ENCODE measurements around the gene ZNF423.

Gene ZNF423

DNA sequence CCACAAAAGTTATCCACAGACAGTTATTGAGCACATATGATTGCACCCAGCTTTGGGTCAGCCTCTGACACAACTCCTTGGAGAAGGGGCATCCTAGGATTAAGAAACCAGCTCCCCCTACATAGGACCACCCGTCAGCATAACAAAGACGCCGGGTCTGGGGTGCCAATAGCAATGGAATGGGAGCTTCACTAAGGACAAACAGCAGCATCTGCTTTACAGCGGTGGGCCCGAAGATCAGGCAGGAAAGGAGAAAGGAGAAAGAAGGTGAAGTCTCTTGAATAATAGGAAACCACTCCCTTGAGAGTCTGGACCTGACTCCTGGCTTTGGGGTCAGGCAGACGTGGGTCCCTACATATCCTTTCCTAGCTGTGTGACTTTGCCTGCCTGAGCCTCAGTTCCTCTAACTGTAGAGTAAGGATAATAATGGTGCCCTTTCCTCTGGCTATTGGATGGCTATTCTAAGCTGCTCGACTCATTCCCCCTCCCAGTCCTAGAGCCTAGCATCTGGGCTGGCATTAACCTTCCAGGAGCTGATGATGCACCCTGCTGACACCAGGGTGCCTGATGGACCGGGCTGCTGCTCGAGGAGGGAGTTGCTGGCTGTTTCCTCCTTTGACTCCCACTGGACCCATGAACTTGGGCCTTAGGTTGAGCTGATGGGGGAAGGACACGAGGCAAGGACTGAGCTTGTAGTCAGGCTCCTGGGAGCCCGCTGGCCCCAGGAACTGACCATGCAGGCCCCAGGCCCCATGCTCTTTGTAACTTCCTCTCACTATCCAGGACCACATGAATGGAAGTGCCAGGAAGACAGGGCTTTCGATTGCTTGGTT lies 388.2 kb downstream of the ZNF423 start:
- no peak for DNase-seq (ENCODE audit: extremely low read depth in 1 of 2, low read depth in 1 of 2)

DNA sequence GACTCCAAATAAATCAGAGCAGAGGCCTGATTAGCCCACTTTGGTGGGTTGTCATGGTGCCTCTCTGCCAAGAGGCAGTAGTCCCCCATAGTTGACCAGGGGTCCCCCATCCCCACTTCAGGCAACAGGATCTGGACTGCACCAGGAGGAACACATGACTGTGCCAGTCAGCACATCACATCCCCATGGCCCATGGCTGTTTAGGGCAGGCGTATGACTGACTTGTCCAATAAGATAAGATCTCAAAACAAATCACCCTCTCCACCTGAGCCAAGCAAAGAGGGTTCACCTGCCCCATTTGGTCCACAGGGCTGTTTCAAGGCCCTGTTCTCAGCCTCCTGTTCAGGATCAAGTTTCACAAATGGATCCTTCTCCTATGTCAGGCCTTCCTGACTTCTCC lies 389.0 kb downstream of the ZNF423 start:
- DNase-seq (ENCODE audit: extremely low read depth in 1 of 2, low read depth in 1 of 2), result no peak

DNA sequence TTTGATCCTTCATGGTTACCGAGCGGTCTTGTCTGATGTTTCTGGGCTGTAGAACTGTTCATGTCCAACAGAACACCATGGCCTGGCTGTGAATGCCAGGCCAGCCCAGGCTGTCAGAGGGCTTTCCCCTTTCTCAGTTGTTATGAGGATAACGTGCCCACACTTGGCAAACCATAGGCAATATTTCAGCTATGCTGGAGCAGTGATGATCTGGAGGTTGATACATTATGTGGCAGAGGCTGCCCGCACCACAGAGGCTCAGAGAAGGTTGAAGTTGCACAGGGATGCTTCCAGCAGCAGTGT lies 389.4 kb downstream of the ZNF423 start:
- DNase-seq (ENCODE audit: extremely low read depth in 1 of 2, low read depth in 1 of 2), result no peak

DNA sequence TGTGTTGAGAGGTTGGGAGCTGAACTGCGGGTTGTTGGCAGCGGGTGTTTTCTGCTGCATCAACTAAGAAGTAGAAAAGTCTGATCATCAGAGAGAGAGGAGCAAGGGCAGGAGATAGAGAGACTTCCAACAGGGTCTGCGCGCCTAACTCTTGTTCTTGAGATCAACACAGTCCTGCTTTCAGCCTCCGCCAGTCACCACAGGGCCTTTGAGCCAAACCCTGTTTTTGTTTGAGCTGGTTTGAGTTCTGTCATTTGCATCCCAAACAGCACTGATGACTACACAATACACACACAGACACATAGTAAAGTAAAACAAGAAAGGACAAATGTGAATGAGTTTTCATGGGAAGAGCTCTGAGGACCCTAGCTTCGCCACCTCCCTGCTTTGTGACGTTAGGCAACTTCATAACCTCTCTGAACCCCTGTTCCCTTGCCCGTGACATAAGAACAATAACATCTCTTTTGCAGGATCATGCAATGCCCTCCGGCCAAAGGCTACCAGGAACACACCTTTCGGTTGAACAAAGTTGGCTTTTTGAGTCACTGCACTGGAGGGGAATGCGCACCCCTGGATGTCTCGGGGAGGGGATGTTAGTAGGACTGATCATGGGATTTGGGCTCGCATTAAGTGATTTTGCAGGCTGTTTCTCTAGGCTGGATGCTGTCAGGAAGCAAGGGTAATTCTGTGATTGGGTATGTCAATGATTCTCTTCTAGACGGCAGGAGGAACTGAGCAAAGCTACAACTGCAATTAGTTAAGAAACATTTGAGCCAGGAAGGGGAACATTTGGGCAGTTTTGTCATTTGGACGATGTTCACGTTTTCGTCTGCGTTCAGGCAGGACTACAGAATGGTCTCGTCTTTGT lies 390.0 kb downstream of the ZNF423 start:
- no peak for DNase-seq (ENCODE audit: extremely low read depth in 1 of 2, low read depth in 1 of 2)

DNA sequence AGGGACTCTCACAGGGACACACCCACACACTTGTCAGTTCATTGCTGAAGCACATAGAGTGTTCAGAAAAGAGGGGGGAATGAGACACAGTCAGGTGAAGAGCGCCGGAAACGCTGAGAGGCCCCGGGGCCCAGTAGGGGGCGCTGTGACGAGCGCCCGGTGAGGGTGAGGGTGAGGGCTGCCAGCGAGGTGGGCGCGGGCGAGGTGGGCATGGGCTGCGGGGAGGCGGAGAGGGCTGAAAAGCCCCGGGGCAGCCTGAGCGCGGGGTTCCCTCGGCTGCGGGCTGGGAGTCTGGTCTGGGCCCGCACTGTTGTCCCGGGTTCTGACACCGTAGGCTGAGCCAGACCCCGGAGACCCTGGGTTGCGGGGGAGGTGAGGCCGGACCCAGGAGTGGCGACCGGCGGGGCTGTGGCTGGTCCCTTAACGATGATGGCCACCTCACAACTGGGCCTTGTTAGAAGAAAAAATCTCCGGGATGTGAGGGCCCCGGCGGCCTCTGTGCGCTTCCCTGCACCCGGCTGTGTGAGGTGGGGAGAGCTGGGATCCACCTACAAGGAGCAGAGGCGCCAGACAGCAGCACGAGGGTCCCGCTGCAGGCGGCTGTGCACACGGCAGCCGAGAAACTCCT lies 390.9 kb downstream of the ZNF423 start:
- no peak for DNase-seq (ENCODE audit: extremely low read depth in 1 of 2, low read depth in 1 of 2)

DNA sequence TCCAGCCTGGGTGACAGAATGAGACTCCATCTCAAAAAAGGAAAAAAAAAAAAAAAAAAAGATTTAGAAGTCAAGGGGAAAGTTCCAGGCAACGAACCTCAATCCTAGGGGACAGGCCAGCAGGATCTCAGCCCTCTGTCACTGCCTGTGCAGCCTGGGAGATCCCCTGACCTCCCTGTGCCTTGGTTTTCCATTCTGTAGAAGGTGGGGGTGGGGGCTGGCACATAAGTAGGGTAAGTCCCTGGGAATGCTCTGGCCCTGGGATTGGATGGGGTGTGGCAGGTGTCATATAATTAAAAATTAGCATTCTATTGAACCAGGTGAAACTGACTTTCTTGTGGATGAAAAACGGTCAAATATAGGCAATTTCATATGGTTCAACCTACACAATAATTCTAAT lies 391.8 kb downstream of the ZNF423 start:
- no peak for DNase-seq (ENCODE audit: extremely low read depth in 1 of 2, low read depth in 1 of 2)

DNA sequence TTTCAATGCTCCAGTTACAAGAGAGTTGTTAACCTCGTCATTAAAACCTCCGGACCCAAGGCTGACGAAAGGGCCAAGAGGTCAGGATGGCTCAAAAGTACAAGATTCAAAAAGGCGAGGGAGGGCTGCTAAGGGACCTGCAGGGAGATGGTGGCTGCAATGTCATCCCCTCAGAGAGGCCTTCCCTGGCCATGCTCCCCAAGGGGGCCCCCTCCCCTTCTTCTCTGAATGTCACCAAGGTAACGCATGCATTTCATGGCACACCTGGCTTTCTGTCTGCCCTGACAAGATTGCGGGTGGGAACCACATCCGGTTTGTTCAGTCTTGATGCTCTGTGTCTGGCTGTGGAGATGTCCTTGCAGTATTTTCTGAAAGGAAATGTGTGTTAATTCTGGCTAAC lies 392.4 kb downstream of the ZNF423 start:
- DNase-seq (ENCODE audit: extremely low read depth in 1 of 2, low read depth in 1 of 2), result peak; percentile 25 to 27

DNA sequence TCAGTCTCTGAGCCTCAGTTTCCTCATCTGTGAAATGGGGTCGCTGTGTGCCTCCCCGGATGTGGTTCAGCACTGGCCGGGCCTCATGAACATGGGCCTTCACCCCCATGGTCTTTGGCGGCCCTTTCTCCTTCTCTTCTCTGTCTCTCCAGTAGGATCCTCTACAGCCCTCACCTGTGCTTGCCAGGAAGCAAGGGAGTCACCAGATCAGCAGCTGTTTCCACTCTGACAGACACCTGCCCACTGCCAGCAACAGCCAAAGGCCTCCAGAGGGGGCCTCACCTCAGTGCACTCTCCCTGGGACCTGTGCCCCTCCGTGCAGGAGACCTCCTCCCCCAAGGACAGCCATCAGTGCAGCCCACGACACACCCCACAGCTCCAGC lies 392.9 kb downstream of the ZNF423 start:
- no peak for DNase-seq (ENCODE audit: extremely low read depth in 1 of 2, low read depth in 1 of 2)

DNA sequence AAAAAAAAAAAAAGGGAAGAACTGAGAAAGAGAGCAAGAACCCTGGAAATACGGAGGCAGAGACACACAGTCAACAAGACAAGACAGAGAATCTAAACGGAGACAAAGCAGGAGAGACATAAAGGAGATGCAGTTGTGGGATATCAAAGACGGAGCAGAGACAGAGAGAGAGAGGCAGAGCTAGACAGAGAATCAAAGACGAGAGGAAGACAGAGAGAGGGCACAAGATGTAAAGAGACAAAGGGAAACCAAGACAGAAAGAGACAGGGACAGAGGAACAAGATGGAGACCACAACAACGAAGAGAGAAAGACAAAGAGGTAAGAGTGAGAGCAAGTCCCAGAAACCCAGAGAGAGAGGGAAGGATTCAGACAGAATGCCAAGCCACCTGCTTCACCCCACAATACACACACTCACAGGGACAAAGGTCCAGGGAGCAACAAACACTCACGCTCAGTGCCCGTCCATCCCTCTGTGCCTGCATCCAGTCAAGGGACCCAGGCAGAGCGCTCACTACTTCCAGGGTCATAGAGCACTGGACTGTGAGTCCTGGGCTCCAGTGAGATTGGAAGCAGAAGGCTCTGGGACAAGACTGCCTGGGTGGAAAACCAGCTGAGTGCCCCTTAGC lies 393.4 kb downstream of the ZNF423 start:
- DNase-seq (ENCODE audit: extremely low read depth in 1 of 2, low read depth in 1 of 2), result no peak

DNA sequence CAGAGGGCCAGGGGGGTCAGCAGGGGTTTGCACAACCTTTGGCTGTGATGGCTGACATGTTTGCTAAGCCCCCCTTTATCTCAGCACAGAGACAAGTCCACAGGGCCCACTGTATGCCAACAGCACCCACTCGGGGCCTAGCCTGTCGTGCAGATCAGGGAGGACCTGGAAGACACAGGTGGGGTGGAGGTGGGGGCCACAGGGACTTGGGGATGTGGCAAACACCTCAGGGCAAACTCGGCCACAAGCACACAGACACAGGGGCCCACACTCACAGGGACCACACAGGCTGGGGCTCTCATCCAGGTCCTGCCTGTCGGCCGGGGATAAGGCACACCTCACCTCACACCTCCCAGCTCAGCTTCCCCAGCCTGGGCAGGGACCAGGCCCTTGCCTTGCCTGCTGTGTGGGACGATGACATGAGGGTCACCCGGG lies 394.4 kb downstream of the ZNF423 start:
- DNase-seq (ENCODE audit: extremely low read depth in 1 of 2, low read depth in 1 of 2), result no peak

DNA sequence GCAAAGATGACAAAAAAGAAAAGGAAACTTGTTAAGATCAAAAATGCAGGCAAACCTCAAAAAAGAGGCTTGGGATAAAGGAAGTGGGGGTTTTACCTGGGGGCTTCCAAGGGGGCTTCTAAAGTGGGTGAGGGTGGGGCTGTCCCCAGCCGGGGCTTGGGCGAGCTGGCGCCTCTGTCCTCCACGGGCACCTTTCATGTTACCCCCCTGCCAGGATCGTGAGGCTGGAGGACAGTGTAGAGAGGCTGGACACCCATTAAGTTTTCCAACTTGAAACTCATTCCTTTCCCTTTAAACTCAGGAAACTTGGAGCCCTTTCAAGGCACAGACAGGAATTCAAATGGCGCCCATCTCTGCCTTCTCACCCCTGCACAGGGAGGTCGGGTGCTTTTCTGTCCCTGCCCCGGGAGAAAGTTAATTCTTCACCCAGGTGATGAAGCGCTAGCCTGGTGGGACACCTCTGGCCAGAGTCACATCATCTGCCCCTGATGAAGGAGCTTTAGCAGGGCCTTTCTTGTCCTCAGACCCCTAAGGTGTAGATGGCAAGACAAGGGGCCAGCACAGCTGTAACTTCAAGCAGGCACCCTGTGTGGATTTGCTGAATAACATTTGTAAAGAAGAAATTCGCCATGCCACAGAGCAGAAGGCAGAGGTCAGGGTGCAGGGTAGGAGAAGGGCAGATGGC lies 395.0 kb downstream of the ZNF423 start:
- no peak for DNase-seq (ENCODE audit: extremely low read depth in 1 of 2, low read depth in 1 of 2)

DNA sequence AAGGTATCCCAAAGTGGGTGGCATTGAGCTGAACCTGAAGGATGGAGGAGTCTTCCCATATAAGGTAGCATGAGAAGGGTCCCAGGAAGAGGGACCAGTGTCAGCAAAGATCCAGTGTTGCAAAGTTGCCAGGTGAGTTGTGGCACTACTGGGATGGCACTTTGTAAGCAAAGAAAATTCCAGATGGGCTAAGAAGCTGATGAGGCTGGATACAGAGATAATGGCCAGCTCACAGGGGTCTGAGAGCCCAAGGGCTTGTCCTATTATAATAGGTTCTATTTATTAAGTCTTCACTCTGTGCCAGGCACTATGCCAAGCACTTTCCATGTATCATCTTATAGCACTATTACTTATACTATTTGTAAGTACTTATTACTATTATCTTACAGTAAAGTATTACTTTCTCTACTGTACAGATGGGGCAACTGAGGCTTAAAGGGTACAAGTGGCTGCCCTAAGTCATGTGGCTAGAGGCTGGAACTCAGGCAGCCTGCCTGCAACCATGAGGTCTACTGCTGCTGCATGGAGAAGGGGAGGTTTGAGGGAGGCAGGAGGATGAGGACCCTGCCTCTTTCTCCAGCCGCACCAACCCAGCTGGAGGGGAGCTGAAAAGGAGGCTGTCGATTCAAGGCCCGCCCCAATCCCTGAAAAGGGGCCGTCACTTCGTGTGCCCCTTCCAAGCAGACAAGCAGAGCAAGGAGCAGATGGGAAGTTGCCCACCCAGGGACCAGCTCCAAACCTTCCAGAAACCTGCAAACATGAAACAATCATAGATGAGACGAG lies 395.8 kb downstream of the ZNF423 start:
- DNase-seq (ENCODE audit: extremely low read depth in 1 of 2, low read depth in 1 of 2), result no peak

DNA sequence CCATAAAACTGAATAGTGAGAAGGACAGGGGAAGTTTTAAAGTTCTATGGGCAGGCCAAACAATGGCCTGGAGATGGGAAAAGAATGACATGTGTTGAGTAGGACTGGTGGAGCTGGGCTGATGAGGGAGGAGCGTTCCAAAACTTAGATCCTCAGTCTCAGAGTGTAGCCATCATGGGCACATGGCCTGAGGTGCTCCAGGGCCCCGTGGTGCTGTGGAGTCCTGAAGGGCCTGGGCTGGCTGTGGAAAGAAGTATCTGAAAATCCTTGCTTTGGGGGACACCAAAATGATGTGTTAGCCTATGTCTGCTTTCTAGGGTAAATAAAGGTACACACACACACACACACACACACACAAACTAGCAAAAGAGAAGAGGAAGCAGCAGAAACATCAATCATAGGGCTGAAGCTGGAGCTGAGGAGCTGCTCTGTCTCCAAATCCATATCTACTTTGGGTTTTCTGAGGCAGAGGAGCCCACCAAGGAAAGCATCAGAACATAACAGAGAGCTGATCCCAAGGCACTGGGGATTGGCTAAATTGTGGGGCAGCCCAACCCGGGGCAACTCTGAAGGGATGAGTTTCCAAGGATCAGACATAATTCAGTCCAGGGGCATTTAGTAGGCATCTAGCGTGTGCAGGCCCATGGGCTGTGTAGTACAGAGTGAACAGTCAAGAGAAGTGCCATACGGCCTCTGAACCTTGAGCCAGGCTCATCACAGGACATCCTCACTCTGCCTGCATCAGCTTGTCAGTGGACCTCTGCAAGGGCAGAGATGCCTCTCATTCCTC lies 397.1 kb downstream of the ZNF423 start:
- no peak for DNase-seq (ENCODE audit: extremely low read depth in 1 of 2, low read depth in 1 of 2)

DNA sequence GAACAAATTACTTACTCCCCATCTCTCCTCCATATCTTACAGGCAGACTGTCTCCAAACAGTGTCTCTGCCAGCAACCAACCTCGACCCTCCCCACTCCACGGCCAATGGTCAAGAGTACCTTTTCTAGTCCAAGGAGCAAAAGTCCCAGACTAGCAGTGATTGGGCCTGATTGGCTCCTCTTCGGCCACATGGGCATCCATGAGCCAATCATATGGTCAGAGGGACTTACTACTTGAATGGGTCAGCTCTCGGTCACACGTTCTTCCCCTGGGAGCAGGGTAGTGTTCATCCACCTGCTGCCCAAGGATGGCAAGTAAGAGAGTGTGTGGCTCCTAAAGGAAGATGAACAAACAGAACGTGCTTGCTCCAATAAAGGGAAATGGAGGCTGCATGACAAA lies 397.7 kb downstream of the ZNF423 start:
- no peak for DNase-seq (ENCODE audit: extremely low read depth in 1 of 2, low read depth in 1 of 2)

DNA sequence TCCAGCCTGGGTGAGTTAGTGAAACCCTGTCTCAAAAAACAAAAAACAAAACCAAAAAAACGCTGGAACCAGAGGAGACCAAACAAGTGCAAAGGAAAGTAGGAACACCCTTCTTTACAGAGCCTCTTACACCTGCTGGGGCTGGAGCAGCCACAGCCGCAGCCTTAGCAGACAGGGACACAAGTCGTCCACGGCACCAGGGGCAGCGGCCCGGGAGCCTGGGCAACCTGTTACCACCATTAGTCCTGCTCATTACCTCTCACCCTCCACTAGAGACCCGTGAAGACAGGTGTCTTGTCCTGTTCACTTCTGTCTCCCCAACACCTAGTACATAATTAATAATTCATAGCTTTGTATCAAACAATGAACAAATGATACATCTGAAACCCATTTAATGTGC lies 398.7 kb downstream of the ZNF423 start:
- no peak for DNase-seq (ENCODE audit: extremely low read depth in 1 of 2, low read depth in 1 of 2)

DNA sequence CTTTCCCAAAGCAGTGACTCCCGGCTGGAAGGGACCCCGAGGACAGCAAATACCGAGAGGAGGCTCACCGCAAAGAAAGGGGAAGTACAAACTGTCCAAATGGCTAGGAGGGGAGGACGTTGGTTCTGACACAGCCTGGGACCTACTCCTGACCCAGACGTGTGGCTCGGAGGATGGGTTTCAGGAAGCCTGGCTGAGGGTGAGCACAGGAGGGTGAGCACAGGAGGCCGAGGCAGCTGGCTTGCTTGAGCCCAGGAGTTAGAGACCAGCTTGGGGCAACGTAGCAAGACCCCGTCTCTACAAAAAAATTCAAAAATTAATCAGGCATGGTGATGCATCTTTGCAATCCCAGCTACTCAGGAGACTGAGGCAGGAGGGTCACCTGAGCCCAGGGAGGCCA lies 399.1 kb downstream of the ZNF423 start:
- DNase-seq (ENCODE audit: extremely low read depth in 1 of 2, low read depth in 1 of 2), result no peak

DNA sequence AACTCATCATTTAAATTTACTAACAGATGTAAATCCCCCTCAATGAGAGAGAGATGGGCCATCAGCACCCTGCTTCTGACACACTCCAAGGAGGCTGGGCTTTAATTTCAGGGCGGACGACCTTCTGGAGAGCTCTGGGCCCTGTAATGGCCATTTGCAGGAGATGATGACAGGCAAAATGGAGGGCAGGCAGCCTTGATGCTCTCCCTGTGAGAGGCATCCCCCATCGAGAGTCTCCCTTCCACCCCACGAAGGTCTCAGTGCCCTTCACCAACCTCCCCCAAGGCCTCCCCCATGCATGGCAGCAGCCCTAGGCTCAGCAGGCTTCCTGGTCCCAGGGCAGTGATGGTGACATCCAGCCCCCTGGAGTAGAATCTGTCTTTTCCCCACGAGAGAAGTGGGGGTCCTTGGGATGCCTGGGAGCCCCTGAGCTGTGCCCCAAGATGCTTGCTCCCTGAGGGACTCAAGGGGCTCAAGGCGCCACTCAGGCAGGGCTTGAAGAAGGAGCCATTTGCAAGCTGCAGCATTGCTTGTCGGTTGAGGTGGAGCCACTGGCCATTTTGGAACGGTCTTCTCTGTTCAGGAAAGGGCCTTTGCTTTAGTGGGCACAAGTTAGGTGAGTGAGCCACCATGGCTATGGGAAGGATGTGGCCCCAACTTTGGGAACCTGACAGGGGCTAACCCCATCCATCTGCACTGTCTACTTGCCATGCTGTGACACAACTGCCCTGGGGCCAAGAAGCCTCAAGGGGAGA lies 399.7 kb downstream of the ZNF423 start:
- no peak for DNase-seq (ENCODE audit: extremely low read depth in 1 of 2, low read depth in 1 of 2)

DNA sequence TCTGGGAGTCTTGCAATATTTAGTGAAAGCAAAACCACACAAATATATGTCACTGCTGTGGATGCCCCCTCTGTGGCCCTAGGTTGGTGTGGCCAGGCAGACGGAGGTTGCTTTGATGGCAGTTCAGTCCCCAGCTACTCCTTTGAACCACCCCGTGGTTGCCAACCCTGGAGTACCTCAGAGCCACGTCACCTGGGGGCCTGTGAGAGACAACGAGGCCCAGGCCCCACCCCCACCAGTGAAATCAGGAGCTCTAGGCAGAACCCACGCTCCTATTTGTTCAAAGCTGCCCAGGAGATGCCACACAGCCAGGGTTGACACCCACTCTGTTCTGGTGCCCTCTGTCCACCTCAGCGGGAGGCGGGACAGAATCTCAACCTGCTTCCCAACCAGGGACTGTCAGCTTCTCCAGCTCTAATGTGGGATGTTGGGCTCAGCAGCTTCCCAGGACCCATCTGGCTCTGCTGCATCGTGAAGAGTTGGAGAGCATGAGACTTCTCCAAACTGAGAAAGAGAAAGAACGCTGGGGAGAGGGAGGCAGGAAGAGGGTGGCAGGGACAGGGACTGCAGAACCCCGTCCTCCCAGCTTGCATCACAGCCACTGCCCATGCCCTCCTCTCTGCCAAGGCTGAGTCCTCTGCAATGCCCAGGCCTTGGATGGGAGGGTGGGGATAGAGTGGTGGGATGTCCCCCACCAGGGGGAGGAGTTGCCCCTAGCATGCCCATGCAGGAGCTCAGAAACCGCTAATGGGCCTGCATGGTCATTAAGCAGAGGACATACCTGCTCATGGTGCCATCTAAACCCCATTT lies 400.5 kb downstream of the ZNF423 start:
- no peak for DNase-seq (ENCODE audit: extremely low read depth in 1 of 2, low read depth in 1 of 2)

Data from activated CD8-positive, alpha-beta memory T cell treated with anti-CD3 and anti-CD28 coated beads for 1 hour (primary cell).